PFSK-1 (cell line): Measurements from ENCODE around the gene UIMC1.

Experiments used
- FOXP2 ChIP-seq: optimal IDR thresholded peaks from 2 replicates; pipeline ENCODE3; 2011; ENCODE audit warnings: borderline replicate concordance, control low read depth, inconsistent platforms; ENCODE audit not compliant: insufficient read depth; ENCODE audit errors: extremely low read length, extremely low read depth
- POLR2AphosphoS5 ChIP-seq: IDR thresholded peaks from 2 replicates; pipeline ENCODE4 v1.6.1; 2012; ENCODE audit warnings: low read depth, mild to moderate bottlenecking, control low read depth, low read length, moderate library complexity
- REST ChIP-seq, 2 experiments: IDR thresholded peaks; 2 replicates each; pipeline versions ENCODE4 v1.6.1 to v1.8.0; 2011 to 2012; ENCODE audit warnings: low read depth in 2 of 2, low read length in 2 of 2, control low read depth in 1 of 2, inconsistent platforms in 1 of 2, mild to moderate bottlenecking in 1 of 2, moderate library complexity in 1 of 2; ENCODE audit not compliant: insufficient read depth in 1 of 2
- SIN3A ChIP-seq: IDR thresholded peaks from 2 replicates; pipeline ENCODE4 v1.6.1; 2012; ENCODE audit warnings: mild to moderate bottlenecking, low read length, moderate library complexity, borderline replicate concordance; ENCODE audit not compliant: insufficient read depth
- TAF1 ChIP-seq: IDR thresholded peaks from 2 replicates; pipeline ENCODE4 v1.6.1; 2012; ENCODE audit warnings: low read length, control low read depth, borderline replicate concordance; ENCODE audit not compliant: insufficient read depth

GRCh38 chr5:177023303-177023664 lies 16.7 kb upstream of the UIMC1 start:
- TF ChIP-seq POLR2AphosphoS5 = no peak
- no peak for TF ChIP-seq REST (IDR thresholded peaks at IDR 0.05; ENCODE audit: insufficient read depth in 1 of 2, low read depth in 2 of 2, low read length in 2 of 2)
- no peak for TF ChIP-seq SIN3A
- no peak for TF ChIP-seq TAF1
- no peak for TF ChIP-seq FOXP2
